Esophagus muscularis mucosa (tissue), 4 donors: ENCODE results near the gene LOC128125822.

Experiments
- DNase-seq: peaks from one replicate; pipeline ENCODE4 v3.0.0-alpha.2; 2017; ENCODE audit errors: extremely low spot score
- H3K27ac ChIP-seq, 4 donors: fragments of 200-600 bp; sonication (generic); replicated peaks in 1 of 4; 1 replicate in 3 of 4; 2 replicates in 1 of 4; pipeline ENCODE4 v1.5.1; 2016 to 2019; ENCODE audit warnings: mild to moderate bottlenecking in 1 of 4
- H3K27me3 ChIP-seq, 4 donors: fragments of 200-600 bp; sonication (generic); one replicate each; pipeline versions ENCODE4 v1.5.1 to v1.6.0; 2016 to 2019
- H3K36me3 ChIP-seq, 4 donors: fragments of 200-600 bp; sonication (generic); one replicate each; pipeline ENCODE4 v1.5.1; 2016 to 2019
- H3K4me1 ChIP-seq, 4 donors: fragments of 200-600 bp; sonication (generic); one replicate each; pipeline ENCODE4 v1.5.1; 2016 to 2019
- H3K4me3 ChIP-seq, 4 donors: fragments of 200-600 bp; sonication (generic); 1 replicate in 2 of 4; 2 replicates in 2 of 4; pipeline ENCODE4 v1.5.1; 2016 to 2019; ENCODE audit warnings: mild to moderate bottlenecking in 4 of 4, moderate library complexity in 1 of 4
- H3K9me3 ChIP-seq, 4 donors: fragments of 200-600 bp; sonication (generic); 1 replicate in 3 of 4; 2 replicates in 1 of 4; pipeline ENCODE4 v1.5.1; 2016 to 2019
- EP300 ChIP-seq: sonication (generic); formaldehyde crosslinking; IDR thresholded peaks from one replicate; pipeline ENCODE4 v1.6.1; 2017; ENCODE audit warnings: antibody characterized with exemption
- POLR2A ChIP-seq: fragments of 450-650 bp; IDR thresholded peaks from one replicate; pipeline ENCODE4 v1.6.1; 2017; ENCODE audit warnings: antibody characterized with exemption, moderate library complexity, mild to moderate bottlenecking, low read depth
- POLR2AphosphoS5 ChIP-seq, 2 donors: sonication (generic); formaldehyde crosslinking; IDR thresholded peaks; one replicate each; pipeline ENCODE4 v1.6.1; 2017; ENCODE audit warnings: antibody characterized with exemption in 2 of 2
- WGBS: methylation state at CpG from one replicate; pipeline ENCODE4 v1.1.5; 2018; 5-methylcytosine and 5-hydroxymethylcytosine counted together
- intact Hi-C: fragments of 100-400 bp; cut with DNase I; formaldehyde crosslinking; loops from one replicate; pipeline ENCODE4 v1.15.1; 2023
- TF ChIP-seq, protein P1 (sequence below), 3 experiments: fragments of 200-600 bp in 2 of 3; fragments of 450-650 bp in 1 of 3; sonication (generic) in 2 of 3; IDR thresholded peaks; one replicate each; pipeline ENCODE4 v1.5.1; 2017 to 2019; ENCODE audit warnings: antibody characterized with exemption in 3 of 3, mild to moderate bottlenecking in 2 of 3, moderate library complexity in 1 of 3

The LOC128125822 gene

DNA sequence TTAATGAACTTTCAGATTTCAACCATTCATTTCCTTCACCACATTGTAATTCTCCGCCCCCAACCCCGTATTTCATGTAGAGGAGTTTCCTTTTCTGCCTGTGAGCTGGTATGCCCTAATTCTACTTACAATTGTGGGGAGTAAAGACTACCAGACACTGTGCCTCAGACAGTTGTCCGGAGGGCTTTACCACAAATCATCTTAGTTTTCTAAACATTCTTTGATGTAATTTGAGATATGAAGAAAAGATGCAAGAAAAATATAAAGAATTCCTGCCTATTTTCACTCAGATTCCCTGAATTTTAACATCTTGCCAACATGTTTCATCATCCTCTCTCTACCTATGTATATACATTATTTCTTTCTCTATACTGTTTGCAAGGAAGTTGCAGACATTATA is 28.3 kb upstream of the LOC128125822 start:
- DNase-seq = no peak
- Histone ChIP-seq H3K36me3 (no peaks in the 10 kb centered on the region), H3K9me3 (no peaks in the 10 kb centered on the region), H3K4me3 (no peak overlapping the region), H3K4me1 (no peaks in the 10 kb centered on the region), H3K27ac (no peak overlapping the region), H3K27me3 (no peaks in the 10 kb centered on the region)
- intact Hi-C loops = no loop called here
- 56% methylated on average over 3 of the region's 3 CpGs for WGBS
- TF ChIP-seq EP300 (no peak), POLR2A (no peak), POLR2AphosphoS5 (IDR thresholded peaks at IDR 0.05) (no peak)
- TF ChIP-seq, protein P1, sequence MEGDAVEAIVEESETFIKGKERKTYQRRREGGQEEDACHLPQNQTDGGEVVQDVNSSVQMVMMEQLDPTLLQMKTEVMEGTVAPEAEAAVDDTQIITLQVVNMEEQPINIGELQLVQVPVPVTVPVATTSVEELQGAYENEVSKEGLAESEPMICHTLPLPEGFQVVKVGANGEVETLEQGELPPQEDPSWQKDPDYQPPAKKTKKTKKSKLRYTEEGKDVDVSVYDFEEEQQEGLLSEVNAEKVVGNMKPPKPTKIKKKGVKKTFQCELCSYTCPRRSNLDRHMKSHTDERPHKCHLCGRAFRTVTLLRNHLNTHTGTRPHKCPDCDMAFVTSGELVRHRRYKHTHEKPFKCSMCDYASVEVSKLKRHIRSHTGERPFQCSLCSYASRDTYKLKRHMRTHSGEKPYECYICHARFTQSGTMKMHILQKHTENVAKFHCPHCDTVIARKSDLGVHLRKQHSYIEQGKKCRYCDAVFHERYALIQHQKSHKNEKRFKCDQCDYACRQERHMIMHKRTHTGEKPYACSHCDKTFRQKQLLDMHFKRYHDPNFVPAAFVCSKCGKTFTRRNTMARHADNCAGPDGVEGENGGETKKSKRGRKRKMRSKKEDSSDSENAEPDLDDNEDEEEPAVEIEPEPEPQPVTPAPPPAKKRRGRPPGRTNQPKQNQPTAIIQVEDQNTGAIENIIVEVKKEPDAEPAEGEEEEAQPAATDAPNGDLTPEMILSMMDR (IDR thresholded peaks at IDR 0.05) = no peak

DNA sequence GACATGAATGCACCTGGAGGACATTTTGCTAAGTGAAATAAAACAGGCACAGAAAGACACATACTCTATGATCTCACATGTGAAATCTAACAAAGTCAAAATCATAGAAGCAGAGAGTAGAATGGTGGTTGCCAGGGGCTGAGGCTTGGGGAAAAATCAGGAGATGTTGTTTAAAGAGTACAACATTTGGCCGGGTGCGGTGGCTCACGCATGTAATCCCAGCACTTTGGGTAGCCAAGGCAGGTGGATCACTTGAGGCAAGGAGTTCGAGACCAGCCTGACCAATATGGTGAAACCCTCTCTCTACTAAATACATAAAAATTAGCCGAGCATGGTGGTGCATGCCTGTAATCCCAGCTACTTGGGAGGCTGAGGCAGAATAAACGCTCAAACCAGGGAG is 26.0 kb upstream of the LOC128125822 start:
- H3K4me1 ChIP-seq = no peaks in the 10 kb centered on the region
- DNase-seq = no peak
- H3K4me3 ChIP-seq = no peak overlapping the region
- no peak overlapping the region for H3K27ac ChIP-seq
- H3K9me3 ChIP-seq = no peaks in the 10 kb centered on the region
- intact Hi-C loops = no loop called here
- TF ChIP-seq POLR2A (no peak), POLR2AphosphoS5 (IDR thresholded peaks at IDR 0.05) (no peak), EP300 (no peak)
- TF ChIP-seq, protein P1 (IDR thresholded peaks at IDR 0.05) = no peak
- 92% methylated on average over 6 of the region's 6 CpGs for WGBS
- no peaks in the 10 kb centered on the region for H3K36me3 ChIP-seq
- H3K27me3 ChIP-seq = no peaks in the 10 kb centered on the region

DNA sequence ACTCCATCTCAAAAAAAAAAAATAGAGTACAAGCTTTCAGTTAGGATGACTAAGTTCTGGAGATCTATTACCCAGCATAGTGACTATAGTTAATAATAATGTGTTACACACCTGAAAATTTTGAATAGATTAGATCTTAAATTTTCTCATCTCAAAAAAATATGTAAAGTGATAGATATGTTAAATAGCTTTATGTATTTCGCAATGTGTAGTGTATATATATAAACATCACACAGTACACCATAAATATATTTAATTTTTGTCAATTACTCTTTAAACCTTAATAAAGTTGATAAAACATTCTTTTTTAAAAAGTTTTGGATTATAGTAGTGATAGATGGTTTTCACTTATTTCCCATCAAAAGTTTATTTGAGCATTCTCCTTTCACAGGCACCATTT is 25.6 kb upstream of the LOC128125822 start:
- no peak for DNase-seq
- H3K4me3 ChIP-seq = no peak overlapping the region
- no peaks in the 10 kb centered on the region for H3K9me3 ChIP-seq
- no peak for TF ChIP-seq POLR2A
- TF ChIP-seq EP300 = no peak
- no peak for TF ChIP-seq POLR2AphosphoS5 (IDR thresholded peaks at IDR 0.05)
- TF ChIP-seq, protein P1 (IDR thresholded peaks at IDR 0.05) = no peak
- no peak overlapping the region for H3K27ac ChIP-seq
- H3K4me1 ChIP-seq = no peaks in the 10 kb centered on the region
- no peaks in the 10 kb centered on the region for H3K36me3 ChIP-seq
- 96% methylated on average over 1 of the region's 1 CpG for WGBS
- H3K27me3 ChIP-seq = no peaks in the 10 kb centered on the region
- intact Hi-C loops = no loop called here

DNA sequence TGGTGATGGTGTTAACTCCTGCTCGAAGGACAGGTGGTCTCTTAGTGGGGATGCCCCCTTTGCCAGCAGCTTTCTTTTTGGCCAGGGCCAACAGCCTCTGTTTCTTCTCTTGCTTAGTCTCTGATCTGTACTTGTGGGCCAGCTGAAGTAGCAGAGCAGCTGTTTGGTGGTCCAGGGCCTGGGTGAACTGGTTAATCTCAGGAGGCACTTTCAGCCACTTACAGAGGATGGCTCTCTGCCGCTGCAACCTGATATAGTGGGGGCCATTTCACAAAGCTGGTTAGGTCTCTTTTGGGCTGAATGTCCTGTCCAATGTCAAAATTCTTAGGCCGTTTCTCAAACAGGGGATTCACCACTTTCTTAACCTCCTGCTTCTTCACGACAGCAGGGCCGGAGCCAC is 23.2 kb upstream of the LOC128125822 start:
- no peaks in the 10 kb centered on the region for H3K36me3 ChIP-seq
- intact Hi-C loops = no loop called here
- no peak overlapping the region for H3K4me3 ChIP-seq
- no peaks in the 10 kb centered on the region for H3K4me1 ChIP-seq
- no peak for DNase-seq
- 95% methylated on average over 5 of the region's 5 CpGs for WGBS
- H3K27me3 ChIP-seq = no peaks in the 10 kb centered on the region
- TF ChIP-seq POLR2AphosphoS5 (IDR thresholded peaks at IDR 0.05) (no peak), EP300 (no peak)
- TF ChIP-seq, protein P1 (IDR thresholded peaks at IDR 0.05) = no peak
- no peak overlapping the region for H3K27ac ChIP-seq
- no peaks in the 10 kb centered on the region for H3K9me3 ChIP-seq

DNA sequence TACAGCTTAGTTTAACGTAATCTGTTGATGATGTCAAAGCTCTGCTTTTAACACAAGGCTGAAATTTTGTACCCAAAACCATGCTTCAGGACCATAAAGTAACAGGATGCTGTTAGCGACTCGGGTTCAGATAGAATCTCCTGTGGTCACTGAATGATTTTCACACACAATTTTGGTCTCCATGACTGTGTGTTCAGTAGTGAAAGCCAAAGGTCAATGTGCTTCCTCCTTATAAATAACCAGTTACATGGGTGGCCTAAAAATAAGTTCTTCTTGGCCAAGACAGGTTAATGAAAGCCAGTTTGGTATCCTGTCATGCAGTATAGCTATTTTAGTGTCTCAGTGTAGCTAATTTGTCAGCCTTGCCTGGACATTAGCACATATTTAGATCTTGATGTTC is 19.1 kb upstream of the LOC128125822 start:
- no peaks in the 10 kb centered on the region for H3K27me3 ChIP-seq
- intact Hi-C loops = no loop called here
- 90% methylated on average over 3 of the region's 3 CpGs for WGBS
- H3K27ac ChIP-seq = no peak overlapping the region
- TF ChIP-seq EP300 (no peak), POLR2A (no peak), POLR2AphosphoS5 (IDR thresholded peaks at IDR 0.05) (no peak)
- TF ChIP-seq, protein P1 (IDR thresholded peaks at IDR 0.05) = no peak
- H3K4me1 ChIP-seq = no peaks in the 10 kb centered on the region
- H3K4me3 ChIP-seq = no peak overlapping the region
- no peak for DNase-seq
- no peaks in the 10 kb centered on the region for H3K9me3 ChIP-seq
- no peaks in the 10 kb centered on the region for H3K36me3 ChIP-seq
